ENCODE results near the gene MICAL2.

The MICAL2 gene

DNA sequence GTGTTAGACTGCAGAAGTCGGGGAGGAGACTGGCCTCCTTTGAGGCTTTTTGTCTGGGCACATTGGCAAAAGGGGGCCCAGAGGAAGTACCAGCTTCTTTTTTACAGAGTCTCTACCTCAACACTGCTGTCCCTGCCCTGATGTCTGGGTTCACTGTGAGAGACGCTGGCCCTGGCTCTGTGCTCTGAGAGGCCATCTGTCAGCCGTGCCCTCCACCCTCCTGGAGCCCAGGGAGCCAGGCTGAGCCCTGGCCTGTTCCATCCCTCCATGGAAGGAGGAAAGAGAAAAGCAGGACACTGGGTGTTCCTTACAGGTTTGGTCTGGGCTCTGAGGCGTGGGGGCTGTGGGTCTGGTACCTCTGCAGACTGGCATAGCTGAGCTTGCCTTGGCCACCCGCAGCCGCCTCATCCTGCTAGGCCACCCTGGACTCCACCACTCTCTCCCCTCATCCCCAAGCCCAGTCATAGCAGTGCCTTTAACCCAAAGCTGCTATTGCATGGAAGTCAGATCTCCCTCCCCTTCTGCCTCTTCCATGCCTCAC is 161.5 kb downstream of the MICAL2 start:
- DNase-seq (ENCODE audit: low read depth in 2 of 2) = no peak

DNA sequence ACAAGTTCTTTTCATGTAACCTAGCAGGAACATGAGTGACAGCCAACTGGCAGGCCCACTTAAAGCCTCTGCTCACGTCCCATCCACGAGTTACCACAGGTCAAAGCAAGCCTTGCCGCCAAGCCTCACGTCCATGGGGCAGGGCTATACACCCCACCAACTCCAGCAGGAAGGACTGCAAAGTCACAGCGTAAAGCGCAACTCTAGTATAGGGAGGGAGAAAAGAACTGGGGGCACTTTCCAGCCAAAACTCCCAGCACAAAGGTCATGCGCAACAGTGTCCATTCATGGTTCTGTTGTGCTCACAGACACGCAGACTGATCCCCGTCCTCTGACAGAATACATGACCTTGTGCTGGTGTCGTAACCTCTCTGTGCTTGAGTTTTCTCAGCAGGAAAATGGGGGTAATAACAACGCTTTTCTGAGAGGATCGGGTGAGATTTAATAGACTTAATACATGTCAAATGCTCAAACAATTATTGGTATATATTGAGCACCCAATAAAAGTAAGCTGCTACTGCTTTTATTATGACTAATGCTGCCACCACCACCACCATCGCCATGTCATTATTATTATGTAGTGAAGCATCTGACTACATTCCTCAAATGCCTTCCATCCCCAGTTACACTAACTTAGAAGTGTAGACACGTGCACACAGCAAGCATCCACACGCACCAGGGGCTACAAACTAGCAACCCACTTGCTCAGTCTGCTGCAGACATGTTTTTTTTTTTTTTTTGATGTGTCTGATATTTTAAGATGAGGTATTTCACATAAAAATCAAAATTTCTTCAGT is 162.6 kb downstream of the MICAL2 start:
- DNase-seq (ENCODE audit: low read depth in 2 of 2) = no peak

DNA sequence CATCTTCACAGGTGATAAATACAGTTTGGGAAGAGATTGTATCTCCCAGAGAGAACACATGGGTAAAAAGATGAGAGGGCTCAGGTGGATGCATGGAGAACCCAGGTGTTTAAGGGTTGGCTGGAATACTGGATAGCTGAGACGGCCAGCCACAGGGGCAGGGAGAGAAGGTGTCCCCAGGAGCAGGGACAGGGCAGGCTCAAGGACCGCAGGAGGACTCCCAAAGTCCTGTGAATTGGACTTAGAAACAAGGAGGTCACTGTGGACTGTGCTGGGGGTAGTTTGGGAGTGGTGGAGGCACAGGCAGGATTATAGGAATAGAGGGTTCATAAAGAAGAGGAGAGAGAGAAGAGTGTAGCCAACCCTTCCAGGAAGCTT is 163.2 kb downstream of the MICAL2 start:
- no peak for DNase-seq (ENCODE audit: low read depth in 2 of 2)

DNA sequence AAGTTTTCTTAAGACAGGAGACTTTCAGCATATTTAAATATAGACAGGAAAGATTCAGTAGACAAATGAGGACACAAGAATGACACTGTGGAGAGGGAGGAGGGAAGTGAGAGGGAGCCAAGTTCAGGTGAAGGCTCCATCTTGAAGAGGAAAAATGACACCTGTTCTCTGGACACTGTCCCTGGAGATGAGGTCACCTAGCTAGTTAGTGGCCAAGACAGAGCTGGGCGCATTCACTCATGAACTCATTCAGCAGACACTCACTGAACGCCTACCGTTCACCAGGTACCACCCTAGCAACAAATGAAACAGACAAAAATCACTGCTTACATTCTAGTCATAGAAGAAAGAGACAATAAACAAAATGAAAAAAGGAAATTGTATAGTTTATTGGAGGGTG is 163.7 kb downstream of the MICAL2 start:
- no peak for DNase-seq (ENCODE audit: low read depth in 2 of 2)

DNA sequence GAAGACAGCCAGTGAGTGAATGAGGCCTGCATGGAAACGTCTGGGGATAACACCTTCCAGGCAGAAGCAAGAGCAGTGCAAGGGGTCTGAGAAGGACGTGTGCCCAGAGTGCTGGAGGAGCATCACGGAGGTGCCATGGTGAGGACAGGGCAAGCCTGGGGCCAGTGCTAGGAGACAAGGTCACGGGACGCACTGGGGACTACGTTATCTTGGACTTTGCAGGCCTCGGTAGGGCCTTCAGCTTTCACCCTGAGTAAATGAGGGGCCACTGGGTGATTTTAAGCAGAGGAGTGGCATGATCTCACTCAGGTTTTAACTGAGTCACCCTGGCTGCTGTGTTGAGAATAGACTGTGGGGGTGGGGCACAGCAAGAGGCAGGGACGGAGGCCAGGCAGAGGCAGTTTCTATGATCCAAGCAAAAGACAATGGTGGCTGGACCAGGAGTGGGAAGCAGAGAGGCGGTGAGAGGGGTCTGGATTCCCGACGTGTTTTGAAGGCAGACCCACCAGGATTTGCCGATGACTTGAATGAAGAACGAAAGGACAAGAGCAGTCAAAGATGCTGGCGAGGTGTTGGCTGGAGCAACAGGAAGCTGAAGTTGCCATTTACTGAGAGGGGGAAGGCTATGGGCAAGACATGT is 164.3 kb downstream of the MICAL2 start:
- DNase-seq (ENCODE audit: low read depth in 2 of 2) = no peak

DNA sequence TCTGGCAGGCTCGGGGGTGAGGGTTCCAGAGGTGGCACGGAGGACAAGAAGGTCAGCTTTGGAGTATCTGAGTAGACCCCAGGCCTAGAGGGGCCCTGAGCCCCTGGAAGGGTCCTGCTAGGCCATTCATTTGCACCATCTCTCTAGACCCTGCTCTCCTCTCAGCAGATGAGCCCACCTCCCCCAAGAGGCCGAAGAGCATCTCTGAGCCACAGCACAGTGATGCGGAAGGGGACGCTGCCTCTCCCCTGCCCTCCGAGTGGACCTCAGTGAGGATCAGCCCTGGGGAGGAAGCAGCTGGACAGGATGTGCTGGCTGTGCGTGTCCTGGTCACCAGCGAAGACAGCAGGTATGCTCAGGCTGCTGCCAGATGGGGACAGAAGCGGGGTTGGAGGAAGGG is 165.4 kb downstream of the MICAL2 start:
- DNase-seq (ENCODE audit: low read depth in 2 of 2) = no peak

DNA sequence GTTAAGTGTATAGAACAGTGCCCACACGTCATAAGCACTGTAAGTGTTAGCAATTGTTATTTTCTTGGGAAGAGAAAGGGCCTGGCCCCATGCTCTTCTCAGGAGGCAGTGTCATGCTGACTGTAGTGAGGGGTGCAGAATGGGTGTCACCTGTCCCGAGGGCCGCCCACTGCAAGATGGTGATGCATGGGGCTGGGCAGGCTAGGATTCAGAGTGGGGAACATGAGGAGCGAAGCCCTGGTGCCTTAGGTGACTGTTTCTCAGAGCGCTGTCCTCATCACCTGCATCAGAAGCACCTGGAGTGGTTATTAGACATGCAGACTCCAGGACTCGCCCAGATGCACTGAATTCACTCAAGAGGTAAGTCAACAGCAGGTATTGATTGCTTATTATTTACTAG is 166.0 kb downstream of the MICAL2 start:
- no peak for DNase-seq (ENCODE audit: low read depth in 2 of 2)

DNA sequence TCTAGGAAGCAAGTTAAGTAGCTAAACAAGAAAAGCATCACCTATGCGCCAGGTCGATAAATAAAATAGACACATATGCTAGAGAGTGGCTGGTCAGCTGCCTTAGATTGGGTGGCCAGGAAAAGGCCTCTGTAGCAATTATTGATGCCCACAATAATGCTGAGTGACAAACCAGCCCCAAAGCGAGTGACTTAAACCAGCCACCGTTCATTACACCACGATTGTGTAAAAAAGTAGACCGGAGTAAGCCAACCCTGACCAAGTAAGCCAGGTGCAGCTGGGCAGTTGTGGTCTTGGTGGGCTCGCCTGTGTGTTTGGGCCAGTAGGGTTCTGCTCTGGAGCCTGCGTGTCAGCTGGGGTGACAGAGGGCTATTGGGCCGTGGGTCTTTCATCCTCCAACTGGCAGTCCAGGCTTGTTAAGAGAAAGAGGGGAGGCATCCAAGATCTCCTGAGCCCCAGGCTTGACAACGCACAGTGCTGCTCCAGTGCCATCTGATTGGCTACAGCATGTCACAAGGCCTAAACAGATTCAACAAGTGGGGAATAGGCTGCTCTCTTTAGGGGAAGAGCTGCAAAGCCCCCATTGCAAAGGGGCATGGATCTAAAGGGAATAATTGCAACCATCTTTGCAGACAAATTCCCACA is 166.6 kb downstream of the MICAL2 start:
- DNase-seq (ENCODE audit: low read depth in 2 of 2) = no peak

DNA sequence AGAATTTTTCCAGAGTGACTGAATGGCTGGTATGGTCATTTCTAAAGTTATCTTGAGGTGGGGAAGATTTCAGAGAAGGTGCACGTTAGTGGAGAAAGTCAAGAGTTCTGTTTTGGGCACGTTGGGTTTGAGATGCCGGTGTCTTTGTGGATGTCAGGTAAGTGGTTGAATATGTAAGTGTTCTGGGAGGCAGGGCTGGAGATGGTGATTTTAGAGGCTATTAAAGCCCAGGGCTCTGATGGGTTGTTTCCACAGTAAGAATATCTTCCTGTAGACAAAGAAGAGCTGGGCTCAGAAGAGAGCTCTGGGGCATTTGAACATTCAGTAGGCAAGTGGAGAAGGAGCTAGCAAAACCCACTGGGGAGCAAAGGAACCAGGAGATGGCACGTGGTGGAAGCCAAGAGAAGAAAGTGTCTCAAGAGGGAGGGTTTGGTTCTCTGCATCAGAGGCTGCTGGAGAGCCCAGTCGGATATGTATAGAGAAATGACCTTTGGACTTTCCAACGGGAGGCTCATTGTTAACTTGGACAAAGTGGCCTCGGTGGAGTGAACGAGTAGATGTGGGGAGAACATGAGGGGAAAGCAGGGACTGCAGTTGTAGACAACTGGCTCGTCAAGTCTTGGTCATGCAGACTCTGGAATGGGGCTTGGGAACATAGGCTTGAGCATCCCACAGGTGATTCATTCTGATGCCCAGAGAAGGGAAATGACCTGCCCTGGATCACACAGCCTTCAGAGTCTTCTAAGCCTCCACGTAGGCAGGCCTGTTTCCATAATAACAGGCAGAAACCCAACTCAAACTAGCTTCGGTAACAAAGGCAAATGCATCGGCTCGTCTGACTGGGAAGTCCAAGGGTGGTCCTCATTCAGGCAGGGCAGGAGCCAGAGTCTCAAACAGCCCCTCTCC is 168.6 kb downstream of the MICAL2 start:
- no peak for DNase-seq (ENCODE audit: low read depth in 2 of 2)

DNA sequence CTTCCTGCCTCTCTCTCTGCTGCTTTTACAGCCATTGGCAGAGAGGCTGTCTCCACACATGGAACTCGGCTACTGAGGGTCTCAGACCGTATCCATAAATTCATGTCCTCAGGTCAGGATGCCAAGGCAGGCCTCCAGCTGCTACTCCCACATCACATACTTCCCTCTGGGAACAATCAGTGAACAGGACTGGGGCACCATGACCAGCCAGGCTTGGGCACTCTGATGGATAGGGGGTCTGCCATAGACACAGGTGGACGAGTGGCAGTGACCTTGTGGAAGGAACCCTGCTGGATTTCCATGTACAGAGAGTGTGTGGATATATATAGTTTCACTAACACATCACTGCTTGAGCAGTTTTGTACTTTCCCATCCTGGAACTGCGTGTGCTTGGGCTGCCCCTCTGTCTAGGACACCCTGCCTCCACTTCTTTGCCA is 169.3 kb downstream of the MICAL2 start:
- no peak for DNase-seq (ENCODE audit: low read depth in 2 of 2)

DNA sequence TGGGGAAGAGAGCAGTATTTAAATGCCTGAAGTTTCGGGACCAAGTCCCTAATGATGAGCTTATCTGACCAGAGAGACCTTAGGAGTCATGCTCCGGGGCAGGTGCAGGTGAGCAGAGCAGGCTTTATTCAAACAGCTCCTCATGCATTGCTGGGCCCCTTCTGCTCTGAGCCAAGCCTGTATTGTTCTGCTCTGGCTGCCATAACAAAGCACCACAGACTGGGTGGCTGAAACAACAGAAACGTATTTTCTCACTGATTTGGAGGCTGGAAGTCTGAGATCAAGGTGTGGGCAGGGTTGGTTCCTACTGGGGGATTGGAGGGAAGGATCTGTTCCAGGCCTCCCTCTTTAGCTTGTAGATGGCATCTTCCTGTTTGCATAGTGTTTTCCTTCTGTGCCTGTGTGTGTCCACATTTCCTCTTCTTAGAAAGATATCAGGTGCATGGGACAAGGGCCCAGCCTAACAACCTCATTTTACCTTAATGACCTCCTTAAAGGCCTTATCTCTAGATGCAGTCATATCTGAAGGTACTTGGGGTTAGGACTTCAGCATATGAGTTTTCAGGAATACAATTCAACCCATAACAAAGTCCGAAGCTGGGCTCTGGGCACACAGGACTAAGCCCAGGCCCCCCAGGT is 169.9 kb downstream of the MICAL2 start:
- DNase-seq (ENCODE audit: low read depth in 2 of 2) = no peak

DNA sequence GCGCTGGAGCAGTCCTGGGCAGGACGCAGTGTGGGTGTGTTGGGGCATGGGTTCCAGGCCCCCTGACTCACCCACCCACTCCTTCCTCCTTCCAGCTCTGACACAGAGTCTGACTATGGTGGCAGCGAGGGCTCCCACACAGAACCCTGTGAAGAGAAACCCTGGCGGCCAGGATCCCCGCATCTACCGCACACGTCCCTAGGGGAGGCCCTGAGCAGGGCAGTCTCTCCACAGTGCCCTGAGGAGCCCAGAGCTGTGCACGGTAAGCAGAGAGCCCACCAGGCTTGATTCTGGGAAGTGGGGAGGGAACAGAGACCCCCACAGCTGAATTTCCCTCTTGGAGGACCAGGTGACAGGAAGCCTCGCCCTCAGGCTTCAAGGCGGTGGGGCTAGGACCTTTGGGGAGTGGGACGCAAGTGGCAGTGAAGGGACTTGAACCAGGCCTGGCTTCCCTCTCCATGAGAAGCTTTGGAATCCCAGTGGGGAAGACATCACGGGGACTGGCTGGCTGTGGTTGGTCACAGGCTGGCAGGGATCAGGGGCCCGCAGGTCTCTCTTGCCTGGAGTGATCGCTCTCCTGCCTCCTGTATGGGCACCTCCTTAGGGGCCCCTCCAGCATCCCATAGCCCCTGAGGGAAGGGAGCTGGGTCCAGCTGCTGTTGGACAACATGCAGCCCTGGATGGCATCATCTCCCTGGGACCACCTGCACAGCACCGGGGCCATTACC is 170.6 kb downstream of the MICAL2 start:
- DNase-seq (ENCODE audit: low read depth in 2 of 2) = peak in 1 of 2 donors; percentile 9

DNA sequence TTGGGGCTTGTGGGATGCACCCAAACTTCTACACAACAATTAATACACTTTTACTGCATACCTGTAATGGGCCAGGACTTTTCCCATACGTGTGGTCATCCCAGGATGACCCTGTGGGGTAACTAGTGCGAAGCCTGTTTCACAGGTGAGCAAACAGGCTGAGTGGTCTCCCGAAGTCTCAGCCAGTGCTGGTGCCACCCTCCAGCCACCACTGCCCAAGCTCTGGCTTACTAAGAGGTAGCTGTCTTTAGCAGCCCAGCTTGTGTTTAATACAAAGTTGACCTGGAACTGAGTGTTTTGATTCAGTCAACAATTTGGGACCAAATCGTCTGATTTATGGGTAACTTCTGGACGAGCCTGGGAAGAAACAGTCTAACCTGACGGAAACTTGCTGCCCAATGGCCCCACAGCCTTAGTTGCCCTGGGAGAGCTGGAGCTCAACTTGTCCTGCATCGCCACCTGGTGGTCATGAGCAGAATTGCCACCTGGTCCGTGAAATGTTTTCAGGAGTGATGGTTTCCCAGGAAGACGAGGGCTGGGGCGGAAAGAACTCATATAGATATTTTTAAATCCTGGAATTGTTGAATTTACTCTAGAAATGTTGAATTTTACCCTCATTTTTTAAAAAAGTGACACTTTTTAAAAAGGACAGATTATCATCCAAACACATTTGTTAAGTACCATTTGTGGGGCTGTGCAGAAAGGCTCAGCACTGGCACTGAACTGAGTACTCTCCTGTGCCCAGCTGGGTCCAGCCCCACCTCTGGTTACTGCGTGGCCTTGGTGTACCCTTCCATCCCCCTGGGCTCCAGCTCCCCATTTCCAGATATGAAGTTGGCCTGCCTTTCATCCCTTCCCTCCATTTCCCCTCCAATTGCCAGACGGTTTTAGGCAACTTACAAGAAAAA is 171.4 kb downstream of the MICAL2 start:
- DNase-seq (ENCODE audit: low read depth in 2 of 2) = peak; percentile 47 to 55

DNA sequence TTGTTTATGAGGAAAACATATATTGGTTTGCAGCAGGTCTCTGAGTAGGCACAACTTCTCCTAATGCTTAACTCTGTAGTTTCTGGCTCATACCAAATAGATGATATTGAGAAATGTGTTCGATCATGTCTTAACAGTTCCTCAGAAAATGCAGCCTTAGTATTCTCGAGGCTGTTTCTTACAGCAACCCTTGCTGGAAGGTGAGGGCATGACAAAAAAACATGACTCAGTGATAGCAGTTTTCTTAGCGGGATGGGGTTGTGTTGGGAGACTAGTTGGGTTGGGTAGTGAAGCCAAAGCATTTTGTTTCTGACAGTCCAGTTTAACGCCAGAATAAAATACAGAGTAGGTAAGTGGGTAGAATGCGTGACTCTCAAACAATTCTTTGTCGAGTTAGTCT is 172.3 kb downstream of the MICAL2 start:
- no peak for DNase-seq (ENCODE audit: low read depth in 2 of 2)

DNA sequence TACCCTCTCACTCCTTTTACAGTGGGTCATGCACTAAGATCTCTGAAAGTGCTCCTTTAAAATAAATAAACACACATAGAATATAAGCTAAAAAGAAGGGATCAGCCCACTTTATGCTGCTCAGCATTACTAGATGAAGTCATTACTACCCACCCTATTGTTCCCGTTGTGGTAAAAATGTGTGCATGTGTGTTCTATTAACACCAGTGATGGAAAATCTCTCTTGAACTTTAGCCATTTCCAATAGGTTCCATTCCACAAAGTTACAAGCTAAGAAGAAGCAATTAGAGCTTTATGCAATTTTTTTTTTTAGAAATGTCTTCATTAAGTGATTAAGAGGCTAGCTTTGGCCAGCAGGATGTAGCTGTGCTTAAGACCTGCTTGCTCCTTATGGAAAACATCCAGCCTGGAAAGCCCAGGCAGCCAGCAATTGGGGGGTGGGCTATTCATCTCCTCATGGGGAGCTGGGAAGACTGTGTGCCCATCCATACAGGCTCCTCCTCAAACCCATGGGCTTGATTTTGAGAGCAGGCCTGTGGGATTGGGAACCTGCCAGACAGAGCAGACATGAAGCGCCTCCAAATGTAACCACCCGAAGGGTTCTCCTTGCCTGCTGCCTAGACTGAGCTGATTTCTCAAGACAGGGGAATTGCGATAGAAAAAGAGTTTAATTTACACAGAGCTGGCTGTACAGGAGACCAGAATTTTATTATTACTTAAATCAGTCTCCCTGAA is 174.1 kb downstream of the MICAL2 start:
- no peak for DNase-seq (ENCODE audit: low read depth in 2 of 2)

DNA sequence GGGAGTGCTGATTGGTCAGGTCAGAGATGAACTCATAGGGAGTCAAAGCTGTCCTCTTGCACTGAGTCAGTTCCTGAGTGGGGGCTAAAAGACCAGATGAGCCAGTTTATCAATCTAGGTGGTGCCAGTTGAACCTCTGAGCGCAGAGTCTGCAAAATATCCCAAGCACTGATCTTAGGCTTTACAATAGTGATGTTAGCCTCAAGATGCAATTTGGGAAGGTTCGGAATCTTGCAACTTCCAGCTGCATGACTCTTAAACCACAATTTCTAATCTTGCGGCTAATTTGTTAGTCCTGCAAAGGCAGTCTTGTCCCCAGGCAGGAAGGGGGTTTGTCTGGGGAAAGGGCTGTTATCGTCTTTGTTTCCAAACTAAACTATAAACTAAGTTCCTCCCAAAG is 174.7 kb downstream of the MICAL2 start:
- no peak for DNase-seq (ENCODE audit: low read depth in 2 of 2)

DNA sequence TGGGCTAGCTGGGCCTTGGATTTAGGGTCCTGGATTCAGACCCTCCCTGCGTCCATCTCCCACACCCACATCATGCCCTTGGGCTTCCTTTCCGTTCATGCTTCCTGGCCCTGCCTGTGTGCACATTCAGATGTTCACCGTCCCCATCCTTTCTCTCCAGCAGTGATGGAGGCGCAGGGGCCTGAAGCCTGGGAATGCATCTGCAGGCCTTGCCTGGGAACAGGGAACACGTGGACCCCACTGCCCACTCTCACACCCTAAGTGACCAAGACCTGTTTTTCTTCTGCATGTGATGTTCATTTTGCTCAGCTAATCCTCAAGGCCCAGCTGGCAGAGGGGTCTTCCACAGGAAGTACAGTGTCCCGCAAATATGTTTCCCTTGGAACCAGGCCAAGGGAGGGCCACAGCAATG is 175.4 kb downstream of the MICAL2 start:
- DNase-seq (ENCODE audit: low read depth in 2 of 2) = no peak

DNA sequence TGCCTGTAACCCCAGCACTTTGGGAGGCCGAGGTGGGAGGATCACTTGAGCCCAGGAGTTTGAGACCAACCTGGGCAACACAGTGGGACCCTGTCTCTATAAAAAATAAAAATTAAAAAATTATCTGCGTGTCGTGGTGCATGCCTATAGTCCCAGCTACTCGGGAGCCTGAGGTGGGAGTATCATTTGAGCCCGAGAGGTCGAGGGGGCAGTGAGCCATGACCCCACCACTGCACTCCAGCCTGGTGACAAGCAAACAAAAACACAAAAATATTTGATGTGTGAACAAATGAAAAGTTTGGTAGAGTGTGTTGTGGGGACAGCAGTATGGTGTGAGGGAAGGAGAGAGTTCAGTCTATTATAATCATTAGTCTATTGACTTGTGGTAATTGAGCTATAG is 176.2 kb downstream of the MICAL2 start:
- no peak for DNase-seq (ENCODE audit: low read depth in 2 of 2)

DNA sequence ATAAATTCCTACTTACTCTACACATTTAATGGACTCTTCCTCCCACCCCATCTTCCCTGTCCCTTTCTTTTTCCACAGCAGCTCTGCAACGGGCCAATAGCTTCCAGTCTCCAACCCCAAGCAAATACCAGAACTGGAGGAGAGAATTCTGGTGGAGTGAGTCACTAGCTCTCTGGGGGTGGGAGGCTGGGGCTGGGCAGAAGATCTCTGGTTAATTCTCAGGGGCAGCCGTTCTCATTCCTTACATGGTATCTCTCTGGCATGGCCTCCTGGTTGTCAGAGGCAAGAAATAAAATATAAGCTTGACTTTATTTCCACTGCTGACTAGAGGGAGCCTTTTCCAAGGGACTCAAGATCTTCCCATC is 176.6 kb downstream of the MICAL2 start:
- no peak for DNase-seq (ENCODE audit: low read depth in 2 of 2)
